Right lobe of liver (tissue), 4 donors: ENCODE data around the gene GPS2.

ENCODE experiments used
- CTCF ChIP-seq, 4 donors: fragments of 200-600 bp in 3 of 4; fragments of 450-650 bp in 1 of 4; IDR thresholded peaks; one replicate each; pipeline versions ENCODE4 v1.5.1 to v1.8.0; 2016 to 2022; ENCODE audit warnings: antibody characterized with exemption in 4 of 4, mild to moderate bottlenecking in 2 of 4
- POLR2A ChIP-seq: fragments of 450-650 bp; IDR thresholded peaks from one replicate; pipeline ENCODE4 v1.6.1; 2017; ENCODE audit warnings: antibody characterized with exemption, mild to moderate bottlenecking
- donor health status: DM: no; HTN: no; CAD: no.
- donor health status: DM: no; HTN: no; CAD: no.
- donor health status: DM: no; HTN: yes; CAD: no.

GRCh38 chr17:7328009-7328408, 12.8 kb upstream of the GPS2 start:
- TF ChIP-seq CTCF (IDR thresholded peaks at IDR 0.05) (no peak), POLR2A (no peak)
